HG02678 (cell line): ENCODE measurements around the gene KIF18A.

ENCODE experiments used
- ATAC-seq: cut with Tn5 transposase; IDR thresholded peaks from one replicate; pipeline ENCODE4 v1.9.1; 2021; ENCODE audit warnings: mild to moderate bottlenecking, moderate library complexity; ENCODE audit not compliant: unreplicated experiment

KIF18A gene

GRCh38 chr11:27971171-27971570 is 136.8 kb downstream of the KIF18A start:
- no peak for ATAC-seq
